ENCODE results near the gene NR5A2.

The NR5A2 gene

GRCh38 chr1:200221614-200222282, 194.2 kb downstream of the NR5A2 start:
- TF ChIP-seq CTCF (IDR thresholded peaks at IDR 0.05; ENCODE audit: insufficient read depth, low read length, poor library complexity, severe bottlenecking) = no peak
- H3K36me3 ChIP-seq (ENCODE audit: control insufficient read depth, insufficient read depth, low read length) = no peaks in the 10 kb centered on the region
- no peaks in the 10 kb centered on the region for H3K27me3 ChIP-seq (replicated peaks; ENCODE audit: control insufficient read depth, insufficient read depth, low read length)
- H3K4me3 ChIP-seq (replicated peaks; ENCODE audit: low read depth, low read length) = no peak overlapping the region
- no peak for DNase-seq (ENCODE audit: extremely low read depth, insufficient read length)

- Histone ChIP-seq H3K4me3 (replicated peaks; ENCODE audit: low read depth, low read length) (no peak overlapping the region), H3K36me3 (ENCODE audit: control insufficient read depth, insufficient read depth, low read length) (no peaks in the 10 kb centered on the region), H3K27me3 (replicated peaks; ENCODE audit: control insufficient read depth, insufficient read depth, low read length) (no peaks in the 10 kb centered on the region)
- no peak for DNase-seq (ENCODE audit: extremely low read depth, insufficient read length)
- no peak for TF ChIP-seq CTCF (IDR thresholded peaks at IDR 0.05; ENCODE audit: insufficient read depth, low read length, poor library complexity, severe bottlenecking)
Observed at GRCh38 chr1:200223207-200223606, 195.7 kb downstream of the NR5A2 start.

- H3K27me3 ChIP-seq (replicated peaks; ENCODE audit: control insufficient read depth, insufficient read depth, low read length) = no peaks in the 10 kb centered on the region
- H3K36me3 ChIP-seq (ENCODE audit: control insufficient read depth, insufficient read depth, low read length) = no peaks in the 10 kb centered on the region
- no peak for DNase-seq (ENCODE audit: extremely low read depth, insufficient read length)
- no peak overlapping the region for H3K4me3 ChIP-seq (replicated peaks; ENCODE audit: low read depth, low read length)
- no peak for TF ChIP-seq CTCF (IDR thresholded peaks at IDR 0.05; ENCODE audit: insufficient read depth, low read length, poor library complexity, severe bottlenecking)
Observed at GRCh38 chr1:200223613-200224012, 196.1 kb downstream of the NR5A2 start.

GRCh38 chr1:200224315-200224714, 196.8 kb downstream of the NR5A2 start:
- H3K27me3 ChIP-seq (replicated peaks; ENCODE audit: control insufficient read depth, insufficient read depth, low read length) = no peaks in the 10 kb centered on the region
- H3K4me3 ChIP-seq (replicated peaks; ENCODE audit: low read depth, low read length) = no peak overlapping the region
- H3K36me3 ChIP-seq (ENCODE audit: control insufficient read depth, insufficient read depth, low read length) = no peaks in the 10 kb centered on the region
- no peak for DNase-seq (ENCODE audit: extremely low read depth, insufficient read length)
- TF ChIP-seq CTCF (IDR thresholded peaks at IDR 0.05; ENCODE audit: insufficient read depth, low read length, poor library complexity, severe bottlenecking) = no peak

GRCh38 chr1:200226268-200226968, 198.9 kb downstream of the NR5A2 start:
- Histone ChIP-seq H3K36me3 (ENCODE audit: control insufficient read depth, insufficient read depth, low read length) (no peaks in the 10 kb centered on the region), H3K4me3 (replicated peaks; ENCODE audit: low read depth, low read length) (no peak overlapping the region), H3K27me3 (replicated peaks; ENCODE audit: control insufficient read depth, insufficient read depth, low read length) (no peaks in the 10 kb centered on the region)
- no peak for DNase-seq (ENCODE audit: extremely low read depth, insufficient read length)
- TF ChIP-seq CTCF (IDR thresholded peaks at IDR 0.05; ENCODE audit: insufficient read depth, low read length, poor library complexity, severe bottlenecking) = no peak
